Bronchial epithelial cell (primary cell): ENCODE data around the gene KRT10. TPM values are rescaled to one million over a fixed set of nuclear protein-coding genes. Genes with fewer than 3 reads are reported as not detected.

Experiments
- DNase-seq: peaks from one replicate; pipeline ENCODE4 v3.0.0-alpha.2; 2010; ENCODE audit warnings: low read depth
- FAIRE-seq: peaks from 2 replicates; lab custom pipeline; 2011; peaks lifted over from hg19 to GRCh38; lab: Jason Lieb, UNC
- H3K27me3 ChIP-seq: 2 replicates; pipeline ENCODE4 v1.5.1; 2011; ENCODE audit warnings: low read length; ENCODE audit not compliant: control insufficient read depth, insufficient read depth
- H3K36me3 ChIP-seq: 2 replicates; pipeline ENCODE4 v1.5.1; 2011; ENCODE audit warnings: low read length; ENCODE audit not compliant: control insufficient read depth, insufficient read depth
- H3K4me3 ChIP-seq: 2 replicates; pipeline ENCODE4 v1.5.1; 2011; ENCODE audit warnings: mild to moderate bottlenecking, low read depth, low read length, control low read depth
- total RNA-seq: library from RNA; depleted of rRNA; stranded (reverse); fragments of >200 nt; gene quantifications from 2 replicates; pipeline ENCODE4 v1.2.1, GENCODE V29; 2014
- TF ChIP-seq, protein P1 (sequence below): IDR thresholded peaks from 2 replicates; pipeline ENCODE4 v1.5.1; 2011; ENCODE audit warnings: mild to moderate bottlenecking, moderate library complexity, low read length, control low read depth, inconsistent platforms; ENCODE audit not compliant: insufficient read depth, severe bottlenecking

The KRT10 gene
- total RNA-seq, 1 donor from 2014 or later: 6.3 TPM

DNA sequence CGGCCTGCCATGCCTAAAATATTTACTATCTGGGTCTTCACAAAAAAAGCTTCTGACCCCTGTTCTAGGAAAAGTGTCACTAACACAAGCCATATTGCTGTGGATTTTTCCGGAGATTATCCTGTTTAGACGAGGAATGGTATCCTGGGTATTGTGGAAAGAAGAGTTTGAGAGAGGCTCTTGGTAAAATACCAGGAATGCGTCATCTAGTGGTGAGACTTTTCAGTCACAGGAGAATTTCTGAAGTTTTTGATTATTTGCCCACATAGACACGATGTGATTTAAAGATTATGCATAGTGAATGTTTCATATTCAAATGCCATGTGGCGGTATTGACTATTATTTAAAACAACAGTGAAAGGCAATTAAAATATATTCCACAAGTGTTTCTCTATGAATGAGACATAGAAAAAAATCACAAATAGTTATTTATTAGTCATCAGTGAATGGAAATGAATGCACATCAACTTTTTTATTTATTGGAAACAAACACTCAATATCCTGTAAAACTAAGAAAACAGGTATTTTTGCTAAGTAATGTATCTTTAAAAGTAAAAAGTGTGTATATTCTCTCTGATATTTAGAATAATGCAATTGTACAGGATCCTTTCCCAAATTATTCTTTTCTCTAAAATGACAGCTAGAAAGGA lies 30.5 kb downstream of the KRT10 start:
- DNase-seq: peak; percentile 58
- TF ChIP-seq, protein P1, sequence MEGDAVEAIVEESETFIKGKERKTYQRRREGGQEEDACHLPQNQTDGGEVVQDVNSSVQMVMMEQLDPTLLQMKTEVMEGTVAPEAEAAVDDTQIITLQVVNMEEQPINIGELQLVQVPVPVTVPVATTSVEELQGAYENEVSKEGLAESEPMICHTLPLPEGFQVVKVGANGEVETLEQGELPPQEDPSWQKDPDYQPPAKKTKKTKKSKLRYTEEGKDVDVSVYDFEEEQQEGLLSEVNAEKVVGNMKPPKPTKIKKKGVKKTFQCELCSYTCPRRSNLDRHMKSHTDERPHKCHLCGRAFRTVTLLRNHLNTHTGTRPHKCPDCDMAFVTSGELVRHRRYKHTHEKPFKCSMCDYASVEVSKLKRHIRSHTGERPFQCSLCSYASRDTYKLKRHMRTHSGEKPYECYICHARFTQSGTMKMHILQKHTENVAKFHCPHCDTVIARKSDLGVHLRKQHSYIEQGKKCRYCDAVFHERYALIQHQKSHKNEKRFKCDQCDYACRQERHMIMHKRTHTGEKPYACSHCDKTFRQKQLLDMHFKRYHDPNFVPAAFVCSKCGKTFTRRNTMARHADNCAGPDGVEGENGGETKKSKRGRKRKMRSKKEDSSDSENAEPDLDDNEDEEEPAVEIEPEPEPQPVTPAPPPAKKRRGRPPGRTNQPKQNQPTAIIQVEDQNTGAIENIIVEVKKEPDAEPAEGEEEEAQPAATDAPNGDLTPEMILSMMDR: peak; percentile 69
- no peak for FAIRE-seq
- Histone ChIP-seq H3K27me3 (peaks cover 10% of the 10 kb centered on the region), H3K4me3 (no peak overlapping the region), H3K36me3 (no peaks in the 10 kb centered on the region)

DNA sequence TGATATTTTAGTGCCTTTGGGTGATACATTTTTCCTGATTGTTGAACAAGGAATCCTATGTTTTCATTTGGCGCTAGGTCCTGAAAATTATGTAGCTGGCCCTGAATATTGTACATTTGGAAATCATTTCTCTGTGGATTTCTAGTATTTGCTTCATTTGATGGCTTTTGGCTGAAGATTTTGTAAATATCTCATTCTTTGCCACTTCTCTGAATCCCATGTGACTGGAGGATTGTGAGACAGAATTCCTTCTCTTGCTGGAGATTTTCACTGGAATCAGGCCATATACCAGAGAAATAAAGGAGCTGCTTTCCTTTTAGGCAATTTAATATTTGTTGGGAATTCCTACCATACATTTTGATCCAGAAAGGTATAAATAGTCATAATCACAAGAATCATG lies 31.3 kb downstream of the KRT10 start:
- FAIRE-seq (no peak), DNase-seq (no peak)
- TF ChIP-seq, protein P1: no peak
- Histone ChIP-seq H3K4me3 (no peak overlapping the region), H3K36me3 (no peaks in the 10 kb centered on the region), H3K27me3 (peaks cover 9% of the 10 kb centered on the region)

DNA sequence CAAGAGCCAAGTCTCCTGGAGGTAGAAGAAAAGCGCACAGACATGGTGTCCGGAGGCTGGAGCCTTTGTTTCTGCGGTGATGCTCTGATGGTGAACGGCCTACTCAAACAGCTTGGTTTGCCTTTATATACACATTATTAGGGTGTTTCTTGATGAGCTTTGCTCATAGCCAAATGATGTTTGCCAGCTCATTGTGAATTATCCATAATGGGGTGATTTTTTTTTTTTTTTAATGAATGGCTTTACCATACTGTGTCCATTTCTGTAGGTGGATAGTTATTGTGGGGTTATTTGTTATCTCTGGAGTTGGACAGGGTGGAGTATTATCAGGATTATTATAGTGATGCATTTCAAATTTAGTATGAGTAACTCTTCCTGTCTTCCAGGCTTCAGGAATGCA lies 40.0 kb downstream of the KRT10 start, which contains the start of gene KRT27:
Gene KRT27 (minus strand): TSS at position 101 of the 400 bp plus-strand sequence. CDS start 57 bp downstream, at position 44.
- TF ChIP-seq, protein P1: no peak
- no peak for DNase-seq
- FAIRE-seq: no peak

DNA sequence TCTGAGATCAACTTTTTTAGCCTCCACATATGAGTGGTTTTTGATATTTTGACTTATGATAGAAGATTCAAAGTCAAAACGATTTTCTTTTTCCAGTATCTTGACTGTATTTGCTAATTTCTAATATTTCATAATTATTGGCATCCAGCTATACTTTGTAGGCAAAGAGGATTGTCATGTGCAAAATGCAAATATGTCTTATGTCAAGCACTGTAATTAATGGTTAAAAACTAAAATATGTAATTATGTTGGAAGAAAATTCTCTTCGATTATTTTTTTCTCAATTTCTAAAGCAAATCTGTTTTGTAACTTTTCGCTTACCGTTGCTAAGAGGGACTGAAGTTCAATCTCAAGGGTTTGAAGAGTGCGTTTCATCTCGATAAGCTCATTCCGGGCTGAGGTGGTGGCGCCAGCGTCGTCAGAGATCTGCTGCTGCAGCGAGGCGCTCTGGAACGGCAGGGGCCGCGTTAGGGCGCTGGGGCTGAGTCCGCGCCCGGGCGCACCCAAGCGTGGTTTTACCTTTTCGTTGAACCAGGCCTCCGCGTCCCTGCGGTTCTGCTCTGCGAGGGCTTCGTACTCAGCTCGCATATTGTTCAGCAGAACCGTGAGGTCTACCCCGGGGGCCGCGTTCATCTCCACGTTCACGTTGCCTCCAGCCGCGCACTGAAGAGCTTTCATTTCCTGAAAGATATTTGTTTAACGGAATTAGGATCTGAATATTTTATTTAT lies 43.1 kb downstream of the KRT10 start:
- TF ChIP-seq, protein P1: no peak
- peak overlapping the region; percentile 26 for H3K4me3 ChIP-seq
- DNase-seq: peak; percentile 17
- H3K27me3 ChIP-seq: peaks cover 2% of the 10 kb centered on the region
- no peak for FAIRE-seq
- H3K36me3 ChIP-seq: no peaks in the 10 kb centered on the region

More for the DNA sequence above, 40.0 kb downstream of the KRT10 start, which contains the start of gene KRT27:
- Histone ChIP-seq H3K27me3 (peaks cover 2% of the 10 kb centered on the region), H3K36me3 (no peaks in the 10 kb centered on the region), H3K4me3 (no peak within 1 kb of the TSS)

DNA sequence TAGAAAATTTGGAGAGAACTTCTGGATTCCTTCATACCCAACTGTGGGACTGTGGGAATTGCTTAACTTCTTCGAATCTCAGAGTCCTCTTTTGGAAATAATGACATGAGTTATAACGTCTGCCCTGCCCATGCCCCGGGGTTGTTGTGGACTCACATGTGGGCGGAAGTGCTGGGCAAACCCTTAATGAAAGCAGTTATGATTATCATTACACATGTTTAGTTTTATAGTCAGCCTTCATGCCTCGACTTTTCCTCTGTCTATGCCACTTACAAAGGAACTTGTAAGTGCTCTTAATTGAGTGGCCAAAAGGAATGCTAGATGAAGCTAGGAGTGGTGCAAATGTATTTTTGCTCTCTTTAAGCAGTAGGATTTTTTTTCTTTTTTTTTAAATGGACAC lies 44.0 kb downstream of the KRT10 start:
- DNase-seq (peak; percentile 13), FAIRE-seq (no peak)
- no peaks in the 10 kb centered on the region for H3K36me3 ChIP-seq
- TF ChIP-seq, protein P1: no peak
- H3K4me3 ChIP-seq: no peak overlapping the region
- peaks cover 2% of the 10 kb centered on the region for H3K27me3 ChIP-seq
